ENCODE results near the gene TAS2R7. TPM values are rescaled to one million over a fixed set of nuclear protein-coding genes. Genes with fewer than 3 reads are reported as not detected.

The TAS2R7 gene, protein sequence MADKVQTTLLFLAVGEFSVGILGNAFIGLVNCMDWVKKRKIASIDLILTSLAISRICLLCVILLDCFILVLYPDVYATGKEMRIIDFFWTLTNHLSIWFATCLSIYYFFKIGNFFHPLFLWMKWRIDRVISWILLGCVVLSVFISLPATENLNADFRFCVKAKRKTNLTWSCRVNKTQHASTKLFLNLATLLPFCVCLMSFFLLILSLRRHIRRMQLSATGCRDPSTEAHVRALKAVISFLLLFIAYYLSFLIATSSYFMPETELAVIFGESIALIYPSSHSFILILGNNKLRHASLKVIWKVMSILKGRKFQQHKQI
- total RNA-seq (2022; extraction: Qiagen RNA extraction; ENCODE audit: low read depth): not detected in 5 replicates

DNA sequence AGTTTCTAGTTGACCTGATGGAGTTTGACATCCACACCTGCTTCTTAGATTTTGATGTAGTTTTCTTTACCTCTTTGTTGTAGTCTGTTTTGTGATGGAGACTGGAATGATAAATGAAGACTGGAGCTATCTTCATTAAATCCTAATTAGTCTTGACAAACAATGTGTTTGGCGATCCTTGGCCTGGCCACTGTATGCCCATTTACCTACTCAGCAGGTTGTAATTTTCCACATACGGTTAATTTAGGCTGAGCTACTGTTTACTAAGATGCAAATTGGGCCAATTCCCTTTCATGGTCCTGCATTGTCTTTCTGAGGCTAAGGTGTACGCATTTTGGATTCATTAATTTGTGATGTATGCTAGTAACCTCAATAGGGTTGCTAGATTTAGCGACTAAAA is at the start of gene TAS2R7:
TSS of gene TAS2R7 (minus strand) at position 41 of the 400 bp plus-strand sequence. CDS start 57 bp downstream, outside the sequence.

DNA sequence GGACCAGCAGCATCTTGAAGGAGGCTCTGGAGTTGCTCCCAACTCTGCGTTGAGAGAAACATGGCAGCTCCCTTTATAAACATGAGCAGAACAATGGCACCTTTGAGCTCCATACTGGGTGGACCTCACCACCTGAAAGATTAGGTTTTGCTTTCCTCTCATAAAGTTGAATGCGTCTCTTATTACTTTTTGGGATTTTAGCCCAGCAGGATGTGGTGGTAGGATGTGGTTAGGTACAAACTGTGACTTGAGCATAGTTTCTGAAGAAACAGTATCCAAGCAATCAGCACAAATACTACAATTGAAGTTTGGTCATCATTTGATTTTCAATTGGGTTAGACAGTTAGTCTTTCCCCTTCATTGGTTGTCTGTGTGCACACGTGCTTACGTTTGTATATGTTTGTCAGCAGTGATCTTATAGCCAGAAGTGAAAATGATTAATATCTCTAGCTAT is 47.0 kb upstream of the TAS2R7 start, which contains the start of gene PRR4:
TSS of gene PRR4 (minus strand) at position 51 of the 454 bp plus-strand sequence. CDS start at position 13, 38 bp downstream.

DNA sequence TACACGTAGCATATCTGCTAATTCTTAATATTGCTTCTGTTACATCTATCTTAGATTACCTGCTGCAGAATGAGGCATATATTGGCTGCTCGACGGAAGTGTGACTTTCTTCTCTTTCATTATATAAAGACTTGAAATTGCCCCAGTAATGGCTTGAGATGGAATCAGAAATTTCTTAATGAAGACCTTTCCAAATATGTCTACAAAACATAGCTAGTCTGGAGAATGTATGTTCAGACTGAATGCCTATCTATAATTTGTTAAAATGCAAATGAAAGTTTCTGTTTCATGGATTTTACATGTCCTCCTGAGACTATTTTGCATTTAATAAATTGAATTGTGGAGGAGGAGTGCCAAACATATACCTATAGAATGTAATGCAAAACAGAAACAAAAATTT is 23.8 kb upstream of the TAS2R7 start, which contains the start of gene TAS2R10:
TSS of gene TAS2R10 (minus strand) at position 101 of the 400 bp plus-strand sequence. CDS start at position 12, 89 bp downstream.

DNA sequence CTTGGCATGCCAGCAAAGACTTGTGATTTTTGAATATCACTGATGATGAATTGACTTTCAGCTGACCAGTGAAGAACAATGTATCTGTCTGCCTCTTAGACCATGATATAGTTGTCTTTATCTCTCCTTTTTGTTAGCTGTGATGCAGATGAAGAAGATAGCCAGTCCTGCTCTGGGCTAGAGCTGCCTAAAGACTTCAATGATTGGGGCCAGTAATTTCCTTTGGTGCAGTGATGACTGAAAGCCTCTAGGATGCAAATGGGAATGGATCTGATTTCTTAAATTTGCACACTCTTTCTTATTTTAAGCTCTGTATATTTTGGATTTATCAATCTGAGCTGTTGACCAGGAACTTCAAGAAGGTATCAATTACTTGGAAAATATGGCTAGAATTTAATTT is 7.6 kb upstream of the TAS2R7 start, which contains the start of gene TAS2R9:
TSS of gene TAS2R9 (minus strand) at position 101 of the 400 bp plus-strand sequence. CDS start at position 8, 93 bp downstream.

DNA sequence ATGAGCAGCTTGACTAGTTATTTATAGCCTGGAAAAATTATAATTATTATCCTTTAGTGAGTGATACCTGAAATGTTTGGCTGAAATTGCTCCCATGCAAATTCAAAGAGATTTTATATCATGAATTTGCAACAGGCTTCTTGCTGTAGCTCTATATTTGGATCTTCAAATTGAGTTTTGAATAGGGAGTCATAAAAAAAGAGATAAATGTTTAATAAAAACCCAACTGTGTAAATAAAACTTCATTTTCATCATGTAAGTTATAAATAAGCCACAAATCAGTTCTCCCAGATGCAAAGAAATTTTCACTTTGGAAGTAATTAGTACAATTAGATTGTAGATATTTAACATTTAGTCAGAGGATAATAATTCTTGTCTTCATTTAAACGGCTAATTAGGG is 4.8 kb upstream of the TAS2R7 start, which contains the start of gene TAS2R8:
TSS of gene TAS2R8 (minus strand) at position 101 of the 400 bp plus-strand sequence. CDS start 306 bp downstream, outside the sequence.

Other genes with a start within 250 kb of the TAS2R7 start
- 46.2 to 69.7 TPM (median 56.1 TPM) in 5 replicates for gene MAGOHB, start 189.0 kb downstream of the TAS2R7 start, total RNA-seq (2022; extraction: Qiagen RNA extraction; ENCODE audit: low read depth)
- 0.12 to 0.76 TPM (median 0.23 TPM) in 5 replicates for gene STYK1, start 128.6 kb downstream of the TAS2R7 start, total RNA-seq (2022; extraction: Qiagen RNA extraction; ENCODE audit: low read depth)
- gene YBX3, start 79.3 kb downstream of the TAS2R7 start, total RNA-seq (2022; extraction: Qiagen RNA extraction; ENCODE audit: low read depth): 248 to 289 TPM (median 263 TPM) in 5 replicates
- not detected in 5 replicates for gene TAS2R8, start 4.7 kb upstream of the TAS2R7 start, total RNA-seq (2022; extraction: Qiagen RNA extraction; ENCODE audit: low read depth)
- gene TAS2R9, start 7.5 kb upstream of the TAS2R7 start, total RNA-seq (2022; extraction: Qiagen RNA extraction; ENCODE audit: low read depth): not detected in 5 replicates
- 0.05 TPM in 1 of 5 replicates, not detected in the others for gene TAS2R10, start 23.7 kb upstream of the TAS2R7 start, total RNA-seq (2022; extraction: Qiagen RNA extraction; ENCODE audit: low read depth)
- 1.5 to 4.3 TPM (median 3.3 TPM) in 5 replicates for gene PRR4, start 46.8 kb upstream of the TAS2R7 start, total RNA-seq (2022; extraction: Qiagen RNA extraction; ENCODE audit: low read depth)
- gene PRH1, start 81.6 kb upstream of the TAS2R7 start, total RNA-seq (2022; extraction: Qiagen RNA extraction; ENCODE audit: low read depth): 1.6 to 3.8 TPM (median 3.1 TPM) in 5 replicates
- gene TAS2R13, start 106.9 kb upstream of the TAS2R7 start, total RNA-seq (2022; extraction: Qiagen RNA extraction; ENCODE audit: low read depth): not detected in 5 replicates
- gene PRH2, start 126.6 kb upstream of the TAS2R7 start, total RNA-seq (2022; extraction: Qiagen RNA extraction; ENCODE audit: low read depth): 0.24 to 0.34 TPM (median 0.31 TPM) in 3 of 5 replicates, not detected in the others
- 0.57 to 0.98 TPM (median 0.75 TPM) in 5 replicates for gene TAS2R14, start 136.6 kb upstream of the TAS2R7 start, total RNA-seq (2022; extraction: Qiagen RNA extraction; ENCODE audit: low read depth)
- gene TAS2R50, start 184.3 kb upstream of the TAS2R7 start, total RNA-seq (2022; extraction: Qiagen RNA extraction; ENCODE audit: low read depth): not detected in 5 replicates
- 0.08 to 0.35 TPM (median 0.15 TPM) in 3 of 5 replicates, not detected in the others for gene TAS2R20, start 195.7 kb upstream of the TAS2R7 start, total RNA-seq (2022; extraction: Qiagen RNA extraction; ENCODE audit: low read depth)
- gene TAS2R19, start 220.0 kb upstream of the TAS2R7 start, total RNA-seq (2022; extraction: Qiagen RNA extraction; ENCODE audit: low read depth): 0.08 to 0.27 TPM (median 0.16 TPM) in 3 of 5 replicates, not detected in the others
- 0.08 to 0.13 TPM in 2 of 5 replicates, not detected in the others for gene TAS2R31, start 228.8 kb upstream of the TAS2R7 start, total RNA-seq (2022; extraction: Qiagen RNA extraction; ENCODE audit: low read depth)